Stromal cell of bone marrow (primary cell): Measurements from ENCODE around the gene HOXB8.

Experiments used
- DNase-seq: peaks from one replicate; pipeline ENCODE4 v3.0.0-alpha.2; 2012; ENCODE audit warnings: low read depth

Gene HOXB8

DNA sequence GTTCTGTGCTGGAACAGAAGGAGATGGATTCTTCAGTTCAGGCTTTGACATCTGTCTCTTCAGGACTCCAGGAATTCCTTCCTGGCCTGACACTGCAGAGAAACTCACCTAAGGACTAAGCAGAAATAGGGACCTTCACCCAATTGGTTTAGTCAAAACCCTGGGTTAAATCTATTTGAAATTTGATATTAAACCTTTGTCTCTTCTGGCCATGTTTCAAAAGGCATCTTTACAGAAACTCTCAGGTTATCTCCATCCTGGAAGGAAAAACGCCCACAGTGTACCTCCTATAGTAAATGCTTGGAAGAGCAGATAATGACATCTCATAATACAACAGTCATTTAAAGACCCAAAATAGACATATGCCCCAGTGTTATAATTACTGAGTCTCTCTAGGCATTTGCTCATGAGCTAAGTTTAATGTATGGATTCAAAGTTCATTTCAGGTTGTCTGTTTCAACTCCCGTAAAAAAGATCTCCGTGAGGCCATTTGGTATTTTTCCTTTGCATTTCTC, 31.3 kb downstream of the HOXB8 start:
- no peak for DNase-seq

DNA sequence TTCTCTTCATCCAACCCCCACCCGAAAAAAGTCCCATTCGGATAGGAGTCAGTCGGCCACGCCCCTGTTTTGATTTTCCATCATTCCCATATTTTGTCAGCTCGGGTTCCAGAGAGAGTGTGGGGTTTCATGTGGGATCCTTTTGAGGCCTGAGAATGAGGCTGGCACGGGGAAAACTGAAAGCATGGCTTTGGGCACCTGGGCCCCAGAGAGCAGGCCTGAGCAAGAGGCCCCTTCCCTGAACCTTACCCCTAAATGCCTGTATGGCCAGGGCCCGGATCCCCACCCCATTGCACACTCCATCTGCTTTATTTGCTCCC, 32.4 kb downstream of the HOXB8 start:
- DNase-seq, result no peak

DNA sequence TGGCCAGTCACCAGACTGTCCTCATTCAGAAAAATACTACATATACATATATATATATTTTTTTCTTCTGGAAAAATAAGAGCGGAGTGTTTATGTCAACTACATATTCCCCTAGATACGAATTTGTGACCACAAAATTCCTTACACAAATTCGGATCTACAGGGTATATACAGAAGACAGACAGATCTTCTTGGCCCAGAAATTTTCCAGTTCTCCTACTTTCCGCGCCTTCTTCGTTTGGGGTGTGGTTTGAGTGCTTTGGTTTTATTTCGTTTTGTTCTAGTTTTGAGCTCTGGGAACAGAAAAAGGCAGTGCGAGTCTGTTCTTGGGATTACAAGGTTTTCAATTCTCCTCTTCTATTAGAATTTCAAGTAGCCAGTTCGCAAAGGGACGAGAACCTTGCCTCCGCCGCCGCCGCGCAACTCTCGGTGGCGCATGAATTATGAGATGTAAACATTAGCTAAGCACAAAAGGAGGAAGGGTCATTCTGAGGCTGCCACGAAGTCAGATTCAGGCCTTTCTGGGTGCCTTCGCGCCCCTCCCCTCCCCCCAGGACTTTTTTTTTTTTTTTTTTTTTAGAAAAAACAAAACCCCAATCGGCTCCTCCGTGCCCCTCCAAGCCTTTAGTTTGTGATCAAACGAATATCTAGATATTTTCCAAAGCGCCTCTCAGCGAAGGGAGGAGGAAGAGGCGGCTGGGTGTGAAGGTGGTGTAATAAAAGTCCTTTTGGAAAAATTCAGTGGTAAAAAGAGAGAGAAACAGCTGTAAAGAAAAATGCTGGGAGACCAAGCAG, 35.1 kb downstream of the HOXB8 start:
- no peak for DNase-seq

GRCh38 chr17:48579471-48579759, 35.7 kb downstream of the HOXB8 start:
- no peak for DNase-seq

- DNase-seq, result no peak
These were observed 36.2 kb downstream of the HOXB8 start for GRCh38 chr17:48578616-48579470.

DNA sequence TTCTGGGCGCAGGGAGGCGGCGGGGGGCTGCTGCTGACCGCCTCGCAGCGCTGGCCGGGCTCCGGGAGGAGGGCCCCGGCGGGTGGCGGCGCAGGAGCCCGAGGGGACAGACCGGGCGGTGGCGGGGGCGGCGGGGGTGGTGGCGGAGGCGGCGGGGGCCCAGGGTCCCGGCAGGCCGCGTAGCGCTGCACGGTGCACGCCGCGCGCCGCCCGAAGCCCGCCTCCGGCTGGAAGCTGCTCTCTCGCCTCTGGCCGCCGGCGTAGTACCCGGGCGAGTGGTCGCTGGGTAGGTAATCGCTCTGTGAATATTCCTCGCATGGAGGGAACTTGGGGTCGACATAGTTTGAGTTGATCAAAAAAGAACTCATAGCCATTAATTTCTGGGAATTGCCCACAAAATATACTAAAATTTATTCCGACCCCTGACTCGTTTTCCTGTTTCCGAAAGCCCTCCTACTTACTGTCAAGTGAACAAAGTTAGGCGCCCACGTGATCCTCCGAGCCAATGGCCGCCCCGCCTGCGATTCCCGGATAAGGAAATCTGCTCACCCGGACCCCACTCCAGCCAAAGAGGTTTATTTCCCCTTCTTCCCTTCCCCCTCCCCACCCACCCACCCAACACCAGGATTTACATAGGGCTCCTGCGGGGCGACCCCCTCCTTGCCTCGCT, 37.0 kb downstream of the HOXB8 start, which contains the start of gene HOXB4:
Gene HOXB4 (minus strand): TSS at position 405 of the 670 bp plus-strand sequence. CDS start 31 bp downstream, at position 374.
- DNase-seq, result no peak

- no peak for DNase-seq
These were observed 37.7 kb downstream of the HOXB8 start for GRCh38 chr17:48577330-48577945.

- DNase-seq, result no peak
These were observed 38.4 kb downstream of the HOXB8 start for GRCh38 chr17:48576479-48577309.

GRCh38 chr17:48575673-48576478, 39.2 kb downstream of the HOXB8 start:
- no peak for DNase-seq

- DNase-seq, result no peak
These were observed 40.0 kb downstream of the HOXB8 start for GRCh38 chr17:48575066-48575582.

DNA sequence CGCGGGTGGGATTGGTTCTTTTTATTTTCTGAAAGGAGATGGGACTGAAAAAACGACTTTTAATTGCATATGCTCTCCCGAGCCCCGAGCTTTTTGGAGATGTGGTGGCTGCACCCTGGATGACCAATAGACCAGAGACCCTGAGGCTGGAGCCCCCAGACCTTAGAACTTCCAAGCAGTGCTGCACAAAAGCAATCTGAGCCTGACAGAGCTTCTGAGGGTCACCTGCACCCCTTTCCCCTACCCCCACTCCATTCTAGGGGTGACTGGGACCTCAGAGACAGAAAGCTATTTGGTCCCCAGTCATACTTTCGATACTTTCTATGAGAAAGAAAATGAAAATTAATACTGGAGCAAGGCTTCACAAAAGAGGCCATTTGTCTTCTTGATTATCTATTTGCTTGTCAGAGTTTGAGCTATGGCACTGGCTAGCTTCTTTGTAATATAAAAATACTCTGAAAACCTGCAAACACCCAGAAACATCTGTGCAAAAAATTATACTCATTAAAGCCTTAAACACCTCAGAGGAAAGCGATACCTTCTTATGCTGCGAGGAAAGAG, 40.5 kb downstream of the HOXB8 start:
- DNase-seq, result no peak

DNA sequence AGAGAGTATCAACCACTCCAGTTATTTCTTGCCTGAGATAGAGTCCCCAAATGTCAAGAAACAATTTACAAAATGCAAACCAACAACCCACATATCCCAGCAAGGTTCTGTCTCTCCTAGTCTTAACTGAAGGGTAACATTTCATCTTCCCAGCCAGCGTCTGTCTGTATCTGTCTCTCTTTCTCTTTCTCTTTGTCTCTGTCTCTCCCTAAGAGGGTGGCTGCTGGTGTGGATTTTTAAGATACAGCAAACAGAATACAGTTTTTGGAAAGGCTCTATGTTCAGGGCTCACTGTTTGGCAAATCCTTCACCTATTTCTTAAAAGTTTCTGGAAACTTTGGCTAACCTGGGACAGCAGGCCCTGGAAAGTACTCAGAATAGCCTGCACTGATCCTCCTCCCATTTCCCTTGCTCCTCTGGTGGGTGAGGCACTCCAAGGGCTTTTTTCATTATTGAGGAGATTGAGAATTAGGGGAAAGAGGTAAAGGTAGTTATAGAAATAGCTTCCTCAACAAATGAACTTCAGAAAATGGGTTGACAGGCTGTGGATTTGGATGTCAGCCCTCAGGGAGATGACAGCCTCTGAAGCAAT, 43.2 kb downstream of the HOXB8 start:
- DNase-seq, result no peak

DNA sequence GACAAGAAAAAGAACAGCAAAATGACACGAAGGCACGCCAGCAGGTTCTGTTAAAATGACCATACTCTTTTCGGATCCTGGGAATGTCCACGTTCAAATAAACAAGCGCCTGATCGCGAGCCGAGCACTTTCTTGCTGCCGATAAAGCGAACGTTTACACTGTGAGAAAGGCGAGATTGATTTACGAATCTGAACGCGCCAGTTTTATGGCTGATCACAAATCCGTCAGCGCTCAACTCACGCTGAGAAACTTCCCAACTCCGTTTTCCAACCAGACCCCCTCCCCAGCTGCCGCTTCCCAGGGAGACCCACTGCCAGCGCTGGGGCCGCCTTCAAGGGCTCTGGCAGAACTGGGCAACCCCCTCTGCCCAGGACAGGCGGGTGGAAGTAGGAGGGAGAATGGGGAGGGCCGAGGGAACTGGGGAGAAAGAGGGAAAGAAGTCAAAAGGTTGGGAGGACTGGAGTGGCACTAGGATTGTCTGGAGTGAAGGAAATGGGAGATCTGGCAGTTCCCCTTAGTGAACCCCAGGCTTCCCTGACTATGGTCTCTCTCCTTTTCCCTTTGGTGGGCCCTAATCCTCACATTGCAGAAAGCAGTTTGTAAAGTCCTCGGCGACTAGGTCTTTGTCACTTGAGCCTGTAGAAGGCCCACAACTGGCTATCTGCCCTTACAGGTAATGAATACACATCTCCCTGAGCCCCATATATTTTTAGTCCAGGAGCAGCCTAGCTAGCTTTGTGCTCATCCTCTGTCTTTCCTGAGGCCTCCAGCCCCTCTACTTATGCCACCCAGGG, 43.9 kb downstream of the HOXB8 start:
- no peak for DNase-seq

DNA sequence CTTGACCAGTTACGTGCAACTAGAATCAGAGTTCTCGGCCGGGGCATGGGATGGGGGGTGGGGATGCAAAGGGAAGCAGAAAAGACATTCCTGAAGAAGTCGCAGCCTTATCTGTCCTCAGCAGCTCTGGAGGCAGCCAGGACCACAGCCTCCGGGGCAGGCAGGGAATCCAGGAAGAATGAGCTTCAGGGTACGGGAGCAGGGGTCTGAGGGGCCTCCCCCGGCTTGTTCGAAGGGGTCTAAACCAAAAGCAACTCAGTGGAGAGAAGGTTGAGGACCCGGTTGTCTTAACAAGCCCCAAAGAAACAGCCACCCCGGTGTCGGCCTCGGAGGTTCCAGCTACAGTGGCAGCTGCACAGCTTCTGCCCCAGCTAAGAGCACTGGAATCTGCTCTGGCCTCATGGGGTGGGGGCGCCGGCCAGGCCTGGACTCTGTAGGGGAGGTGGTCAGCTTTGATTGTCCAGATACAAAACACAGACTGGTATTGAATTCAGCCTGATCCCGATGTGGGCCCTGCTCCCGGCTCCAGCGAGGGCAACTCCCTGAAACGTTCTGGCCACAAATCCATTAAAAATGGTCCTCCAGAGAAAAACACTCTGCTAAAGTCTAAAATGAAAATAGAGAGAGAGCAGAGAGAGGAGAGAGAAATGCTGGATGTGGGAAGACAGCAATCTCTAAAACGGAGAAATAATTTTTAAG, 44.6 kb downstream of the HOXB8 start:
- no peak for DNase-seq

GRCh38 chr17:48569674-48570324, 45.3 kb downstream of the HOXB8 start:
- DNase-seq, result no peak

- DNase-seq, result no peak
These were observed 45.9 kb downstream of the HOXB8 start for GRCh38 chr17:48569240-48569582.

DNA sequence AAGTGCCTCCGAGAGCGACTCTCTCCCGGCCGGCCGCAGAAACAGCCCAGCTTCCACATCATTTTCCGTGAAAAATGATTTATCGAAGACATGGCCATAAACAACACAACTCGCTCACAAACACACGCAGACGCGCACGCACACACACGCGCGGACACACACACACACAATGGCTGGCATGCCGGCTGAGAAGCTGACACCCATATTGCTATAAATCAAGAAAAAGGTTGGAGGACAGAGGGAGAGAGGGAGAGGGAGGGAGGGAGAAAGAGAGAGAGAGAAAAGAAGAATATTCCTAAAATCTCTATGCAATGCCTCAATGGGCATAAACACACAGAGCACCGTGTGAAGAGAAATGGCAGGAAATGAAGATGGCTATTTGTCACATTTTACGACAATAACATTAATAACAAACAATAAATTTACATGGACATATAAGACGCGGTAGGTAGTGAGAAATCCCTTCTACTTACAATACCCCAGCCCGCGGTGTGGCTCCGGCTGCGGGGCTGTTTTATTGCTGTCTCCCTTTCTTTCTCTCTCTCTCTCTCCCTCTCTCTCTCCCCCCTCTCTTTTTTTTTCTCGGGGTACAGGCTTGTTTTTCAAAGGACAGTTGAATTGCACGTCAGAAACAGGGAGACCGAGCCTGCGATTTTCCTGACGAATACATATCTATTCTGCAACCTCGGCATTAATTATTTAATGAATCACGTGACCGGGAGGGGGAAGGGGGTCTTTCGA, 46.4 kb downstream of the HOXB8 start:
- no peak for DNase-seq
